T-helper 2 cell treated with Interferon-gamma antibody and Interleukin-4, amounts not matched to agents 5 μg/mL and 100 μg/mL, for 36 hours (primary cell): Measurements from ENCODE around the gene CEP83.
"Not testable (repeated sequence)": the region's sequence is repeated elsewhere in the genome, so short reads cannot be mapped to it uniquely, and the experiment has no call there.

ENCODE experiments used
- DNase-seq: peaks from one replicate; pipeline ENCODE4 v3.0.0; 2021; ENCODE audit warnings: low spot score
- H3K27ac Mint-ChIP-seq: one replicate; pipeline ENCODE4 v1.8.0; 2021; ENCODE audit warnings: mild to moderate bottlenecking, mixed read lengths
- H3K27me3 Mint-ChIP-seq: one replicate; pipeline ENCODE4 v1.8.0; 2021; ENCODE audit warnings: low read depth, mixed read lengths
- H3K36me3 Mint-ChIP-seq: one replicate; pipeline ENCODE4 v1.8.0; 2021; ENCODE audit warnings: low read depth, mixed read lengths
- H3K4me1 Mint-ChIP-seq: one replicate; pipeline ENCODE4 v1.8.0; 2021; ENCODE audit warnings: low read depth, mixed read lengths
- H3K4me3 Mint-ChIP-seq: one replicate; pipeline ENCODE4 v1.8.0; 2022; ENCODE audit warnings: mild to moderate bottlenecking, moderate library complexity, mixed read lengths
- H3K9me3 Mint-ChIP-seq: one replicate; pipeline ENCODE4 v1.8.0; 2021; ENCODE audit warnings: mixed read lengths

The CEP83 gene

GRCh38 chr12:94326727-94327126 is 132.9 kb downstream of the CEP83 start:
- Mint-ChIP-seq H3K36me3 (peaks cover 57% of the 10 kb centered on the region), H3K9me3 (peaks cover 16% of the 10 kb centered on the region), H3K27me3 (no peaks in the 10 kb centered on the region), H3K27ac (no peak overlapping the region), H3K4me3 (no peak overlapping the region), H3K4me1 (peaks cover 24% of the 10 kb centered on the region)
- peak; percentile 35 for DNase-seq

GRCh38 chr12:94326234-94326633 is 133.4 kb downstream of the CEP83 start:
- H3K27ac Mint-ChIP-seq: no peak overlapping the region
- H3K4me3 Mint-ChIP-seq: no peak overlapping the region
- peaks cover 21% of the 10 kb centered on the region for H3K9me3 Mint-ChIP-seq
- no peaks in the 10 kb centered on the region for H3K27me3 Mint-ChIP-seq
- peaks cover 24% of the 10 kb centered on the region for H3K4me1 Mint-ChIP-seq
- no peak for DNase-seq
- peaks cover 59% of the 10 kb centered on the region for H3K36me3 Mint-ChIP-seq

- no peak overlapping the region for H3K4me3 Mint-ChIP-seq
- peaks cover 12% of the 10 kb centered on the region for H3K4me1 Mint-ChIP-seq
- peaks cover 80% of the 10 kb centered on the region for H3K36me3 Mint-ChIP-seq
- H3K9me3 Mint-ChIP-seq: peaks cover 59% of the 10 kb centered on the region
- no peaks in the 10 kb centered on the region for H3K27me3 Mint-ChIP-seq
- no peak overlapping the region for H3K27ac Mint-ChIP-seq
- DNase-seq: no peak
Measured at GRCh38 chr12:94322346-94322745, 137.3 kb downstream of the CEP83 start.

- H3K27ac Mint-ChIP-seq: no peak overlapping the region
- peaks cover 76% of the 10 kb centered on the region for H3K36me3 Mint-ChIP-seq
Measured at GRCh38 chr12:94320109-94320508, 139.6 kb downstream of the CEP83 start.

GRCh38 chr12:94318181-94318580 is 141.5 kb downstream of the CEP83 start:
- peaks cover 59% of the 10 kb centered on the region for H3K9me3 Mint-ChIP-seq
- no peak overlapping the region for H3K27ac Mint-ChIP-seq
- peaks cover 1% of the 10 kb centered on the region for H3K4me1 Mint-ChIP-seq
- no peak overlapping the region for H3K4me3 Mint-ChIP-seq
- peaks cover 71% of the 10 kb centered on the region for H3K36me3 Mint-ChIP-seq
- H3K27me3 Mint-ChIP-seq: no peaks in the 10 kb centered on the region
- no peak for DNase-seq

More at GRCh38 chr12:94320109-94320508, 139.6 kb downstream of the CEP83 start:
- Mint-ChIP-seq H3K4me3 (no peak overlapping the region), H3K9me3 (peaks cover 72% of the 10 kb centered on the region), H3K4me1 (peaks cover 3% of the 10 kb centered on the region), H3K27me3 (no peaks in the 10 kb centered on the region)
- no peak for DNase-seq

DNA sequence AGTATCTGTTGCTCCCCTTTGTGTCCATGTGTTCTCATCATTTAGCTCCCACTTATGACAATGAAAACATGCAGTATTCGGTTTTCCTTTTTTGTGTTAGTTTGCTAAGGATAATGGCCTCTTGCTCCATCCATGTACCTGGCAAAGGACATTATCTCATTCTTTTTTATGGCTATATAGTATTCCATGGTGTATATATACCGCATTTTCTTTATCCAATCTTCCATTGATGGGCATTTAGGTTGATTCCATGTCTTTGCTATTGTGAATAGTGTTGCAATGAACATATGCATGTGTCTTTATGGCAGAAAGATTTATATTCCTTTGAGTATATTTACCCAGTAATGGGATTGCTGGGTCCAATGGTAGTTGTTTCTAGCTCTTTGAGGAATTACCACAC is 143.1 kb downstream of the CEP83 start:
- not testable (repeated sequence) for H3K4me1 Mint-ChIP-seq, H3K4me3 Mint-ChIP-seq, DNase-seq, H3K27me3 Mint-ChIP-seq, H3K27ac Mint-ChIP-seq
- Mint-ChIP-seq H3K9me3 (peaks cover 55% of the 10 kb centered on the region), H3K36me3 (peaks cover 69% of the 10 kb centered on the region)

DNA sequence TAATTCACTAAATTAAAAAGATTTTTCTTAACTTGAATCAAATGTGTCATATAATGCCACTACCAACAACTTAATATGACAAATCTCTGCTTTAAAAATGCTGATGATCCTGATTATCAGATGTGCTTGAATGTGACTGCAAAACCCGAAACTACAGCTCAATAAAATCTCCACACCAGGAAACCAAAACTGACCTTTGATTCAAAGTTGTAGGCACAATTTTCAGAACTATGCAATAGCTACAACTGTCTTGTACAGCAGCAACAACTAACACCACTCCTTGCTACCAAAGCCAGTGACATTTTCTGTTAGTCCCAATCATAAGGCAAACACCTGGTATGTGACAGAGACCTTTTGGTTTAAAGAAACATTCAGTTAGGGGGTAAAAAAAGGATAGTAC is 147.3 kb downstream of the CEP83 start:
- Mint-ChIP-seq H3K4me3 (no peak overlapping the region), H3K27me3 (no peaks in the 10 kb centered on the region), H3K9me3 (peaks cover 17% of the 10 kb centered on the region), H3K36me3 (peaks cover 63% of the 10 kb centered on the region), H3K4me1 (peaks cover 13% of the 10 kb centered on the region), H3K27ac (no peak overlapping the region)
- DNase-seq: no peak

DNA sequence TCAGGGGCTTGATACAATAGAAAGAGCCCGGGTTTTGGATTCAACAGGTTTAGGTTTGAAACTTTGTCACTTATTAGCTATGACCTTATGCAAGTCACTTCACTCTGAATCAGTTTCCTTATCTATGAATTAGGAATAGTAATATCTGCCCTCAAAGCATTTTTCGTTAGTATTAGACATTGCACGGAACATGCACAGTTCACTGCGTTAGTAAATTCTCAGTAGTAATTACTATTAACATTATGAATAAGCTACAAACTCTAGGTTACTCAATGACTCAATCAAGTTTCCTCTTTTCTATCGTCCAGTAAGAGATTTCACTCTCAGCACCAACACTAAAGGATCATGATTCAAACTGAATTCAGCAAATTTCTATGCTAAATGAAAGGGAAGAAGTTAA is 150.3 kb downstream of the CEP83 start:
- DNase-seq: no peak
- Mint-ChIP-seq H3K27me3 (no peaks in the 10 kb centered on the region), H3K4me3 (no peak overlapping the region), H3K27ac (no peak overlapping the region), H3K9me3 (peaks cover 7% of the 10 kb centered on the region), H3K4me1 (peaks cover 35% of the 10 kb centered on the region), H3K36me3 (peaks cover 75% of the 10 kb centered on the region)

GRCh38 chr12:94308612-94309011 is 151.1 kb downstream of the CEP83 start:
- Mint-ChIP-seq H3K36me3 (peaks cover 76% of the 10 kb centered on the region), H3K27ac (peak overlapping the region; percentile 0), H3K27me3 (no peaks in the 10 kb centered on the region)

GRCh38 chr12:94305130-94305957 is 154.3 kb downstream of the CEP83 start:
- DNase-seq: peak; percentile 84
- peaks cover 51% of the 10 kb centered on the region for H3K4me1 Mint-ChIP-seq
- peaks cover 82% of the 10 kb centered on the region for H3K36me3 Mint-ChIP-seq
- H3K27me3 Mint-ChIP-seq: no peaks in the 10 kb centered on the region
- peak overlapping the region; percentile 70 for H3K27ac Mint-ChIP-seq
- H3K4me3 Mint-ChIP-seq: peak overlapping the region; percentile 74
- H3K9me3 Mint-ChIP-seq: peaks cover 6% of the 10 kb centered on the region

More at GRCh38 chr12:94308612-94309011, 151.1 kb downstream of the CEP83 start:
- peaks cover 40% of the 10 kb centered on the region for H3K4me1 Mint-ChIP-seq
- no peak for DNase-seq
- no peak overlapping the region for H3K4me3 Mint-ChIP-seq
- peaks cover 7% of the 10 kb centered on the region for H3K9me3 Mint-ChIP-seq

DNA sequence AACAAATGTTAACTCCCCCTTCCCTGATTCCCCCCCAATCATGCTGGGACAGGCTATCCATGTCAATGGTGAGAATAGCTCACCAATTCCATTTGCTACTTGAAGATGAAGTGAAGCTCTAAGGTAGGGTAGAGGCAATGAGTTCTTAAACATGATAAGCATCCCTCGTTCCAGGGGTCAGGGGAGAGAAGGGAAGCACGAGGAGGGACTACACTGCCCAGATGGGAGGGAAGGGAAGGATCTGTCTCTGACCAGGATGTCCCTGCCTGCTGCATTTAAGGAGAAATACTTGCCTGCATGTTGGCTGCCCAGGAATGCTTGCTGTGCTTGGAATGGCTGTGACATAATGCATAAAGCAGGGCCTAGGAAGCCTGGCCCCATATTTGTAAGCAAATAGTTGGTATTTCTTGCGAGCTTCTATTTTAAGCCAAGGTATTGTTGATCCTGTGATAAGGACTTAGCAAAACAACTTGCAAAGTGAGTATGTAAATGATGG is 155.1 kb downstream of the CEP83 start:
- H3K9me3 Mint-ChIP-seq: peaks cover 4% of the 10 kb centered on the region
- H3K4me1 Mint-ChIP-seq: peaks cover 50% of the 10 kb centered on the region
- peaks cover 86% of the 10 kb centered on the region for H3K36me3 Mint-ChIP-seq
- no peak for DNase-seq
- H3K27ac Mint-ChIP-seq: peak overlapping the region; percentile 70
- no peaks in the 10 kb centered on the region for H3K27me3 Mint-ChIP-seq
- H3K4me3 Mint-ChIP-seq: peak overlapping the region; percentile 74

DNA sequence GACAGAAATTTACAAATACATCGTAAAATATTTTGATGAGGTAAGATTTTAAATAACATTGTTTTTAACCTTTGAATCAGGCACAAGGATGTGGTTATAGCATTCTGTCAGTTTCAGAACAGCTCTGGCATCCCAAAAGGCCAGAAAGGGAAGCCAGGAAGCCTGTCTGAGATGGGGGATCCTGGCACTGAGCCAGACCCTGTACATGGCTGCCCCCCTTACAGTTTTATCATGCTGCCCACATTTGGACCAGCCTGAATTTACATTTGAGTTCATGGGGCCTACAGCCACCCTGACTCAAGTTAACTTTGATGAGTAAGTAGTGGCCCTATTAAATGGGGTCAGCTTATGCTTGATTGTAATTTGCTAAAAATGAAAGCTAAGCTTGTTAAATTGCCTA is 155.7 kb downstream of the CEP83 start:
- no peak for DNase-seq
- Mint-ChIP-seq H3K36me3 (peaks cover 85% of the 10 kb centered on the region), H3K9me3 (peaks cover 4% of the 10 kb centered on the region), H3K4me1 (peaks cover 47% of the 10 kb centered on the region), H3K27me3 (no peaks in the 10 kb centered on the region), H3K27ac (no peak overlapping the region), H3K4me3 (peak overlapping the region; percentile 7)

GRCh38 chr12:94299846-94300245 is 159.8 kb downstream of the CEP83 start:
- Mint-ChIP-seq H3K36me3 (peaks cover 85% of the 10 kb centered on the region), H3K4me3 (no peak overlapping the region), H3K27ac (peak overlapping the region; percentile 3), H3K4me1 (peaks cover 33% of the 10 kb centered on the region), H3K27me3 (no peaks in the 10 kb centered on the region), H3K9me3 (no peaks in the 10 kb centered on the region)
- DNase-seq: no peak

GRCh38 chr12:94297876-94298505 is 161.7 kb downstream of the CEP83 start:
- Mint-ChIP-seq H3K4me3 (no peak overlapping the region), H3K9me3 (no peaks in the 10 kb centered on the region), H3K27ac (no peak overlapping the region), H3K36me3 (peaks cover 79% of the 10 kb centered on the region), H3K27me3 (no peaks in the 10 kb centered on the region), H3K4me1 (peaks cover 20% of the 10 kb centered on the region)
- no peak for DNase-seq
